Psoas muscle (tissue), 8 donors: ENCODE data around the gene GPC6. TPM values are rescaled to one million over a fixed set of nuclear protein-coding genes. Genes with fewer than 3 reads are reported as not detected.

ENCODE experiments used
- ATAC-seq, 4 donors: fragments of 200-7000 bp; cut with Tn5 transposase; one replicate each; pipeline ENCODE4 v1.9.1; 2020; ENCODE audit warnings: moderate library complexity in 3 of 4, mild to moderate bottlenecking in 2 of 4
- DNase-seq, 2 donors: peaks; one replicate each; pipeline ENCODE4 v3.0.0-alpha.2; 2020
- H3K27ac ChIP-seq: fragments of 200-600 bp; one replicate; pipeline ENCODE4 v1.8.0; 2022
- H3K27me3 ChIP-seq, 3 donors: fragments of 200-600 bp in 1 of 3; one replicate each; pipeline versions ENCODE4 v1.6.1 to v1.8.0; 2013 to 2022; ENCODE audit warnings: low read length in 2 of 3, mild to moderate bottlenecking in 2 of 3, moderate library complexity in 1 of 3; ENCODE audit not compliant: insufficient read depth in 3 of 3
- H3K36me3 ChIP-seq, 2 donors: fragments of 200-600 bp in 1 of 2; one replicate each; pipeline versions ENCODE4 v1.6.1 to v1.8.0; 2013 to 2022; ENCODE audit warnings: low read depth in 1 of 2, mild to moderate bottlenecking in 1 of 2, moderate library complexity in 1 of 2; ENCODE audit not compliant: insufficient read depth in 1 of 2
- H3K4me1 ChIP-seq: fragments of 200-600 bp; one replicate; pipeline ENCODE4 v1.8.0; 2022
- H3K4me3 ChIP-seq: fragments of 200-600 bp; one replicate; pipeline ENCODE4 v1.8.0; 2022; ENCODE audit warnings: mild to moderate bottlenecking
- H3K9me3 ChIP-seq: fragments of 200-600 bp; one replicate; pipeline ENCODE4 v1.8.0; 2022
- CTCF ChIP-seq: fragments of 200-600 bp; IDR thresholded peaks from one replicate; pipeline ENCODE4 v1.8.0; 2022; ENCODE audit warnings: antibody characterized with exemption
- WGBS, 3 donors: extraction: QIAGEN DNeasy Blood & Tissue Kit; methylation state at CpG; one replicate each; pipeline versions ENCODE4 v1.1.6 to v1.1.7; 2013; 5-methylcytosine and 5-hydroxymethylcytosine counted together
- intact Hi-C, 2 donors: fragments of 100-400 bp; cut with DNase I; formaldehyde crosslinking; loops; one replicate each; pipeline versions ENCODE4 v1.11.0 to v1.14.2; 2022
- polyA plus RNA-seq, 3 donors: library from polyadenylated mRNA; stranded (reverse); fragments of 200-250 nt; gene quantifications; one replicate each; pipeline ENCODE4 v1.2.3, GENCODE V29; 2013
- total RNA-seq, 4 donors: library from RNA; stranded (reverse); fragmentation: NEBNext Ultra II Directional in 2 of 4; extraction: Animal tissue kit (Norgen Biotek cat#: 25700) in 2 of 4; gene quantifications; one replicate each; pipeline versions ENCODE4 v1.2.1 to v1.2.4, GENCODE V29; 2021 to 2023
- donor health status: healthy with polysubstance abuse.
- donor health status: DM: no; HTN: no; CAD: no; lungs with moderate emphysema.
- donor health status: Bipolar disorder and iron deficiency.
- donor health status: healthy.
- donor health status: DM: yes; HTN: yes; CAD: no.
- donor health status: DM: no; HTN: no; CAD: no.
- donor health status: DM: no; HTN: no; CAD: no.
- donor health status: DM: yes; HTN: yes; CAD: no.

Gene GPC6
- total and polyA plus RNA-seq, 7 donors: 0.07 to 3.7 (median 0.57) TPM

DNA sequence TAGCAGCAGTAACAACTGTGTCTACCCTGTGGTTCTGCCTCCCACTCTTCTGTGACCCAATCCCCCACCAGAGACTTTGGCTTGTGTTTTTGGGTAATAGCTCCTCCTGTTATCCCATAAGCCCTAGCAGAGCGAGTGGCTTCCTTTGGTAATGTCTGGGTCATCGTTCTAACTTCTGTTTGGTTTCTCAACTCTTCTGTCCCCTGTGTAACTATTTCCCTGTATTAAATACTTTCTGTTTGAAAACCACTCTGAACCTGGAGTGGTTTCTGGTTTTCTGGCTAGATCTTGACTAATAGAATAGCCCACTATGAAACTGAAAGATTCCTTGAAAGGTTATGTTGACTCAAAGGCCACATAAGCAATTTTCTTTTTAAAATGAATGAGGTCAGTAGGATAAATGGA, 902.9 kb downstream of the GPC6 start:
- no peaks in the 10 kb centered on the region for H3K27me3 ChIP-seq
- H3K9me3 ChIP-seq: no peaks in the 10 kb centered on the region
- no peak overlapping the region for H3K4me3 ChIP-seq
- ATAC-seq: peak in 3 of 4 donors; percentile 40 to 70 (median 53)
- intact Hi-C loops: no loop called here
- no peaks in the 10 kb centered on the region for H3K36me3 ChIP-seq
- DNase-seq: no peak
- no peak for TF ChIP-seq CTCF
- H3K27ac ChIP-seq: no peak overlapping the region
- 64 to 82% (median 76%) methylated on average over 2 of the region's 2 CpGs for WGBS, 3 donors
- H3K4me1 ChIP-seq: peaks cover 3% of the 10 kb centered on the region

GRCh38 chr13:94138831-94139230, 912.2 kb downstream of the GPC6 start:
- 88 to 92% (median 89%) methylated on average over 4 of the region's 4 CpGs for WGBS, 3 donors
- ATAC-seq: no peak
- intact Hi-C loops: no loop called here
- Histone ChIP-seq H3K4me1 (no peaks in the 10 kb centered on the region), H3K36me3 (no peaks in the 10 kb centered on the region), H3K27me3 (no peaks in the 10 kb centered on the region), H3K27ac (no peak overlapping the region), H3K9me3 (no peaks in the 10 kb centered on the region), H3K4me3 (no peak overlapping the region)
- DNase-seq: no peak
- TF ChIP-seq CTCF: no peak

- no peak for DNase-seq
- no peak overlapping the region for H3K4me3 ChIP-seq
Measured at GRCh38 chr13:94139393-94139995, 912.9 kb downstream of the GPC6 start.

GRCh38 chr13:94140027-94140426, 913.4 kb downstream of the GPC6 start:
- no peak for DNase-seq
- Histone ChIP-seq H3K4me1 (no peaks in the 10 kb centered on the region), H3K27ac (no peak overlapping the region), H3K4me3 (no peak overlapping the region), H3K36me3 (no peaks in the 10 kb centered on the region), H3K9me3 (no peaks in the 10 kb centered on the region), H3K27me3 (no peaks in the 10 kb centered on the region)
- 79 to 88% (median 84%) methylated on average over 2 of the region's 2 CpGs for WGBS, 3 donors
- ATAC-seq: no peak
- intact Hi-C loops: no loop called here
- no peak for TF ChIP-seq CTCF

More at GRCh38 chr13:94139393-94139995, 912.9 kb downstream of the GPC6 start:
- H3K27ac ChIP-seq: no peak overlapping the region
- no peaks in the 10 kb centered on the region for H3K27me3 ChIP-seq
- H3K36me3 ChIP-seq: no peaks in the 10 kb centered on the region
- no peak for ATAC-seq
- TF ChIP-seq CTCF: no peak
- H3K4me1 ChIP-seq: no peaks in the 10 kb centered on the region
- whole genome bisulfite sequencing, 3 donors: 94 to 97% (median 96%) methylated on average over 1 of the region's 1 CpG
- no peaks in the 10 kb centered on the region for H3K9me3 ChIP-seq
- intact Hi-C loops: no loop called here

DNA sequence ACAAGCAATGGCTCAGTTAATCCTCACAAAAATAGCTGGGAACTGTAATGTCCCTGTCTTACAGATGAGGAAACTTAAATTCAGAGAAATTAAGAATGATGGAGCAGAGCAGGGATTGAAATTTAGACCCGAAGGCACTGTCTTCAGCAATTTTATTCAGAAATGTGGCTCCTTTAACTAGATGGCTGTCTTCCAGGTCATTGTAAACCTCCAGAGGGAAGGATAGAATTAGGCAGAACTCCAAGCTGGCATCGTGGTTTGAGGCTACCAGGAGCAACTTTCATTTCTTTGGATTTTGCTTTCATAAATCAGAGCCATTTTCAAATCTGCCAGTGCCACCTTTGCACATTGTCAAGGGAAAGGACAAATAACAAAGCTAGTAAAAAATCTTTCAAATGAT, 913.9 kb downstream of the GPC6 start:
- Histone ChIP-seq H3K27ac (no peak overlapping the region), H3K9me3 (no peaks in the 10 kb centered on the region), H3K36me3 (no peaks in the 10 kb centered on the region), H3K4me1 (no peaks in the 10 kb centered on the region), H3K27me3 (no peaks in the 10 kb centered on the region), H3K4me3 (no peak overlapping the region)
- ATAC-seq (no peak), DNase-seq (no peak)
- no peak for TF ChIP-seq CTCF
- 31 to 47% (median 44%) methylated on average over 2 of the region's 2 CpGs for WGBS, 3 donors
- intact Hi-C loops: no loop called here
